Vagina (tissue), 2 donors: ENCODE data around the gene NT5C2.

ENCODE experiments used
- CTCF ChIP-seq, 3 experiments: fragments of 450-650 bp in 2 of 3; fragments of 200-600 bp in 1 of 3; sonication (generic) in 1 of 3; IDR thresholded peaks; one replicate each; pipeline ENCODE4 v1.5.1; 2017 to 2019; ENCODE audit warnings: antibody characterized with exemption in 3 of 3, mild to moderate bottlenecking in 2 of 3, moderate library complexity in 2 of 3
- POLR2AphosphoS5 ChIP-seq, 2 donors: sonication (generic); formaldehyde crosslinking; IDR thresholded peaks; one replicate each; pipeline ENCODE4 v1.9.0; 2017; ENCODE audit warnings: antibody characterized with exemption in 2 of 2, mild to moderate bottlenecking in 2 of 2, low read depth in 1 of 2; ENCODE audit not compliant: insufficient read depth in 1 of 2

- TF ChIP-seq CTCF (IDR thresholded peaks at IDR 0.05), result no peak
- TF ChIP-seq POLR2AphosphoS5 (IDR thresholded peaks at IDR 0.05; ENCODE audit: insufficient read depth in 1 of 2, low read depth in 1 of 2), result no peak
These were observed 9.2 kb upstream of the NT5C2 start for GRCh38 chr10:103202319-103202718.
